NCI-H510A (cell line): ENCODE measurements around the gene GTPBP1.

Experiments
- DNase-seq: peaks from one replicate; lab custom pipeline; 2025; lab: John Stamatoyannopoulos, UW

The GTPBP1 gene

DNA sequence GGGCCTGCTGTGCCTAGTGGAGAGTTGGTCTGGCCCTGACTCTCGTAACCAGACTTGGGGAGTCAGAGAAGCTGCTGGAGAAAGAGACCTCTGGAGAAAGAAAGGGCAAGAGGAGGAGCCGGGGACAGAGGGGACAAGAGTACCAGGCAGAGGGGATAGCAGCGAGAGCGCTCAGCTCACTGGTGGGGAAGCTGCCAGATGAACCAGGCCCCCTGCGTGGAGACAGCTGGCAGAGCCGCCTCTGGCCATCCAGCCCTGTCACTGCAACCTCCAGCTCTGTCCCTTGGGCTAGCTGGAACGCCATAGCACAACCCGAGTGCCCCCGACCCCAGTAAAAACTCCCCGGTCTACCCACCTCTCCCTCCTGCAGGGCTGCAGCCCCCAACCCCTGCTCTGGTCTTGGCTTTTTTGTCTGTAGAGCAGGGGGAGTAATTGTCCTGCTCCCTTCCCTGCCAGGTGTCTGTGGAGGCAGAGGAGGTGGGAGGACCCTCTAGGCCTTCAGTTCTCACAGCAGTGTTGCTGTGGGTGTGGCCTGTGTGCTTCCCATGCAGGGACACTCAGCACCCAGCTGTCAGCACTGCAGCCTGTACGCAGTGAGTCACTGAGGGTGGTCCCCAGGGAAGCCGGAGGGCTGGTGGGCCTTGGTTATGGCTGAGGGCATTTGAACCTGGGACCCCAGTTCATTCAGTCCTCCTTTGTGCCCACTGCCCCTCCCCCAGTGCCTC is 54.9 kb downstream of the GTPBP1 start:
- peak; percentile 54 for DNase-seq

GRCh38 chr22:38761202-38762162 is 55.7 kb downstream of the GTPBP1 start:
- DNase-seq = no peak

DNA sequence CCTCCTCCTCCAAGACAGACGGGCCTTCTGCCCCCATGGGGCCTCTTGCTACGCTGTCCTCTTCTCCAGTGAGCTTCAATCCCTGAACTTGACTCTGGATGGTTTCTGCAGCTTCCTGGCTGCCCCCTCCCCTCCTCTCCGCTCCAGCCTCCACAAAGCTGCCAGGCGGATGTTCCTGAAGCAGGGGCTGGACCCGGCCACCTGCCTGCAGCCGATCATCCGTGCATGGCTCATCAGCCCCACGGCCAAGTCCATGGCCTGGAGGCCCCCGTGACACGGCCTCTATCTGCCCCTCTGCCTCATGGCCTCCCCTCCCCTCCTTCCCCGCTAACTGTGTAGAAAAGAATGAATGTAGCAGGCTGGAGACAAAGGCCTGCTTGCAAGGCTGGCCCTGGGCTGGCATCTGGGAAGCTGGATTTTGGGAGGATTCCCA is 56.8 kb downstream of the GTPBP1 start:
- no peak for DNase-seq

DNA sequence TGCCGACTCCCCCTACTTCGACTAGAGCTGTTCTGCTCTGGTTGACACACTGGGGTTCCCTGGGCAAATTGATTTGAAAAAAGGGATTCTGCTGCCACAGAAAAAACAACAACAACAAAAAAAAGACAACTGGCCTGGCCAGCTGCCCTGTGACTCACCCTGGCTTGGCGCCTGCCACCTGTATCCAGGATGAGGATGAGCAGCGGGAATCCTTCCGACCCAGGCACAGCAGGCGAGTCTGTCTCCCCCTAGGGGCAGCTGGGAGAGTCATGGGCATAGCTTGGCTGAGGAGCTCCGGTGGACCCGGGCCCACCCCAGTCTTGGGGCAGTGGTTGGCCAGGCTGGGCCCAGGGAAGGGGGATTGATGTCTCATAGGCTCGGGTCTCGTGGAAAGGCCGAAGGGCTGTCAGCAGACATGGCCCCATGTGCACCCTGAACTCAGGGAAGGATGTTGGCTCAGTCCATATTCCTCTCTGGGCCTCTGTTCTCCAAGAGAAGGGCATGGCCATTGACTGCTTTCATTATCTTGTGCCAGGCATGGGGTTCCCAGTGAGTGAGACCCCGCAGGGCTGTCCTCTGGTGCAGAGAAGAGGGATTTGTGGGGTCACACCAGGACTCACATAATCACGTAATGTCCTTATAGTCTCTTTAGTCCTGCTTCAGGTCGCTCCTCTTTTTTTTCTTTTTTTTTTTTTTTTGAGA is 60.5 kb downstream of the GTPBP1 start:
- peak; percentile 61 for DNase-seq

DNA sequence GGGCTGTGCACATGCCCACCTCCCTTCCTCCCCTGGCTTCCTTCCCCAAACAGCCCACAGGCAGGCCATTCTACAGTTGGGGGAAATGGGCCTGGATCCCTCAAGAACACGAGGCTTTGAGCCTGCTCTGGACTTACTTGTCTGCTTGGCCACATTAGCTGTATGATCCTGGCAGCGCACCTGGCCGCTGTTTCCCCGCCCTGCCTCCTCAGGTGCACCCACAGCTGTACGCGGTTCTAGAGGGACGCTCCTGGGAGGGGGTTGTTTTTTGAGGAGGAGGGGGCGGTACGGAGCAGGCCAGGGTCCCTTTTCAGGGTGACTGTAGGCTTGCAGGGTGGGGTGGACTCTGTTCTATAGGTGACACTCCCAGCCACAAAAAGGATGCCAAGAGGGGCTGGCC is 61.6 kb downstream of the GTPBP1 start:
- no peak for DNase-seq

- no peak for DNase-seq
These were observed 62.3 kb downstream of the GTPBP1 start for GRCh38 chr22:38768036-38768435.

GRCh38 chr22:38770257-38770949 is 64.7 kb downstream of the GTPBP1 start:
- no peak for DNase-seq

- DNase-seq = no peak
These were observed 66.8 kb downstream of the GTPBP1 start for GRCh38 chr22:38772623-38772873.

DNA sequence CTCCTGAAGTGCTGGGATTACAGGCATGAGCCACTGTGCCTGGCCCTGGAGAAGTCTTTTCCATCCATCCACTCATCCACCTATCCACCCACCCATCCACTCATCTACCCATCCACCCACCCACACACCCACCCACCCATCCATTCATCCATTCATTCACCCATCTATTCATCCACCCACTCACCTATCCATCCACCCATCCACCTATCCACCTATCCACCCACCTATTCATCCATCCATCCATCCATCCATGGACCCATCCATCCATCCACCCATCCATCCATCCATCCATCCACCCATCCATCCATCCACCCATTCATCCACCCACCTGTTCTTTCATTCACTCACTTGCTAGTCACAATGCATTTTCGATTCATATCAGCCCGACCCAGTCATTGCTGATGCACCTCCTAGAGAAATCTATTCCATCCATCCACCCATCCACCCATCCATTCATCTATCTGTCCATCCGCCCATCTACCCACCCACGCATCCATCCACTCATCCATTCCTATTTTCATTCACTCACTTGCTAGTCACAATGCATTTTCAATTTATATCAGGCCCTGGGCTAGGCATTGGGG is 67.7 kb downstream of the GTPBP1 start:
- no peak for DNase-seq

DNA sequence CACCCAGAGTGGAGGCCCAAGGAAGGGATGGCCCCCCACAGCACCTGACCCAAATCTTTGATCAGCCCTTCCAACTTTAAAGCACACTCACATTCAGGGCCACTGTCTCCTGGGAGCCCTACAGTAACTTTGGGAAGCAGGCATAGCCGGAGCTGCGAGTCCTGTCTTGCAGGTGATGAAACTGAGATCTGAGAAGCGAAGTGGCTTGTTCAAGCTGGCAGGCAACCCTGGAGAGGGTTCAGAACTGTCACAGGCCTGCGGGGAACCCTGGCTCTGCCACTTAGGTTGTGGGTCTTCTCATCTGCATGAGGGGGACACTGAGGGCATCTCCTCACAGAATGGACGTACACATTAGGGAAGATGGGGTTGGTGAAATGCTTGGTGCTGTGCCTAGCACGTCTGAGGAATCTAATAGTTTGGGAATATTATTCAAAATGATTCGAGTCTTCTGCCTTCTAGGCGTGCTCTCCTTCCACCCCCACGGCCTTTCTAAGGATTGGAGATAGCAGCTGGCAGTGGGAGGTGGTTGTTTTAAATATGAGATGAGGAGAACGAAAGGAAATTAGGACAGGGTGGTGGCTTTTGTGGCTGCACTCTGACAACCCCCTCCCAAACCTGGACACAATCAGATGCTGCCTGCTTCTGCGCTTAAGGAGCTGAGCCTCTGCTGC is 68.9 kb downstream of the GTPBP1 start:
- DNase-seq = no peak

DNA sequence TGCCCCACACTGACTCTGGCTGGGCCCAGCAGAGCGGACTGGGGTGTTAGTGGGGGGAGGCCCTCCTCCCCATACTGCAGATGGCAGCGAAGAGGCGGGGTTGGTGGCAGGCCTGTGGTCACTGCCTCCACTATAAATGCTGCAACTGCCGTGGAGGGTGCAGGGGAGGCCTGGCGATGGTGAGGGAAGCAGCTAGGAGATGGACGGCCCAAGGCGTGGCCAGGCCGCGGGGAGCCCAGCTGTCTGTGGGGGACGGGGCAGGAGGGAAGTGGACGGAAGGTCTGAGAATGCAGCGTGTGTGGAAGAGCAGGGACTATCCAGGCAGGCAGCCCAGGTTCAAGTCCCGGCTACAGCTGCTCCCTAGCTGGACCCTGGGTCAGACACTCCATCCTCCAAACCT is 69.9 kb downstream of the GTPBP1 start:
- DNase-seq = no peak

DNA sequence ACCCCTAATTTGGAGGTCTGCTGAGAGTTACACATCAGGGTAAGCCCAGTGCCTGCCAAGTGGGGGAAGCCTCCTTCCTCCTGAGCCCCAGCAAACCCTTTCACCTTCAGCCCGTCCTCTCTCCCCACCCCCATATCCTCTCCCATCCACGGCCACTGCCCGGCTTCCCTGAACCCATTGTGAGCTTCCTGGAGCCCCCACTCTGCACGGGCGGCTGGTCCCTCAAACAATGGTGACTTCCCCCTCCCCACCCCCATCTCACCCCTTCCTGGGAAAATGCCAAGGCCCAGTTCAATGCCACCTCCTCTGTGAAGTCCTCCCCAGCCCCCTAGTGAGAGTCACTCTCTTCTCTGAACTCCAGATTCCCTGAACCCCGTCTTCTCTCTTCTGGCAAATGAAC is 70.3 kb downstream of the GTPBP1 start:
- no peak for DNase-seq

DNA sequence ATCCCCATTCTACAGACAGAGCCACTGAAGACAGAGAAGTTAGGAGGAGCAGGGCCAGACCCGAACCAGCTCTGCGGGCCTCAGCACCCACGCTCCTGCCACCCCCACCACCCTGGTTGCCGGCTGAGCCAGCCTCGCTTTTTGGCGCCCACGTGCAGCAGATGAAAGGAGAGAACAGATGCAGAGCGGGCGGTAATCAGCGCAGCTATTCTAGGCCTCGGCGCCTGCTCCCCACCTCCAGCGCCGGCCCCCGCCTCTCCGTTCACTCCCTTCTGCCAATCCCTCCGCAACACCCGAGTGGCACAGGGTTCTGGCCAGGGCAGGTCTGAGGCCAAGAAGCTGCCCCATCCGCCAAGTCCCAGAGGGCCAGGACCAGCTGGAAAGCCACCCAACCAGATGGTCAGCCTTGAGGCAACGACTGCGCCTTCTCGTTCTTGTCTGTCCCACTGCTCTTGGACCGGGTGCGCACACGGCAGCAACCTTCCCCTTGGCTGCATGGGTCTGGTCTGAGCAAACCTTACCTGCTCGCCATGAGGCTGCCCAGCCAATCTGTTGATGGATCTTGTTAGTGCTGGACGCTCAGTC is 71.4 kb downstream of the GTPBP1 start:
- DNase-seq = no peak

- DNase-seq = no peak
These were observed 75.3 kb downstream of the GTPBP1 start for GRCh38 chr22:38781033-38781432.

- DNase-seq = no peak
These were observed 76.8 kb downstream of the GTPBP1 start for GRCh38 chr22:38782402-38783094.
